ENCODE measurements around the gene SNX9. TPM values are rescaled to one million over a fixed set of nuclear protein-coding genes. Genes with fewer than 3 reads are reported as not detected.

SNX9 gene
- total and polyA plus RNA-seq, 4 donors, result 19.3 to 27.6 (median 23.3) TPM

DNA sequence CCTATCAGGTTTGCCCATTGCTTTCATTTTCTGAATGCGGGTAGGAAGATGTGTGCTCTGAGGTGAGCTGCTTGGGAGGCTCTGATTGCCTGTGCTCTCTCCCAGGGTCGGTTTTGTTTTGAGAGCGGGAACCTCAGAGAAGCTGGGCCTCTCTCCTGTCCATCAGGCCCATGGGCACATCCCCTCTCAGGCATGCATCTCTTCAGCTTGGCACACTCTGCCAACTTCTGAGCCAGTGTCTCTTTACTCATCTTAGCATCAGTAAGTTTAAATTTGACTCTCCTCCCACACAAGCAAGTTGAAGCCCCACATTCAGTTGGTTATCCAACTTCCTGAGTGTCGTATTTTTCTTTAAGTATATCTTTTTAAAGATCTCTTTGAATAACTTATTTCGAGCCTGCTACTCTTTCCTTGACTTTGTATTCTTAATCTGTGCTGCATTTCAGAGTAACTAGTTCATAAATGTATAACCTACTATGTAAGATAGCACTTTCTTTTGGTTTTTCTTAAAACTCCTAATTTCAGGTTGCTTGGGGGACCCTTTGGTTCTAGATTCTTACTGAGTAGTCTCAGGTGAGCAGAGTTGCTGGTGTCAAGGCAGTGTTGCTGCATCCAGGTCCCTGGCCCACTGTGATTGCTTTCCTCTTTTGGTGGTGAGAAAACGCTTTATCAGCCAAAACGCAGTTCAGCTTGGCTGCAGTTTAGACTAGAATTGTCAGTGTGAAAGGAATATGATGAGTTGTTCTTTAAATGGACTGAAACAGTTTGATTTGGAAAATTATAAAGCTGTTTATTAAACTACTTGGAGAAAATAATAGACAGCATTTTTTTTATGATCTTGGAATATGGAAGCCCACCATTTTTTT lies 54.8 kb downstream of the SNX9 start:
- Histone ChIP-seq H3K36me3 (ENCODE audit: control insufficient read depth, insufficient read depth, low read length) (peaks cover 18% of the 10 kb centered on the region), H3K4me1 (ENCODE audit: control insufficient read depth, insufficient read depth, low read length) (peaks cover 3% of the 10 kb centered on the region), H3K4me3 (ENCODE audit: low read depth, low read length) (no peak overlapping the region), H3K27me3 (ENCODE audit: control insufficient read depth, insufficient read depth, low read length) (no peaks in the 10 kb centered on the region), H3K27ac (ENCODE audit: low read depth, low read length) (no peak overlapping the region), H3K9me3 (ENCODE audit: control insufficient read depth, insufficient read depth, low read length) (no peaks in the 10 kb centered on the region)
- peak in 1 of 6 donors; percentile 20 for DNase-seq (ENCODE audit: low read depth in 4 of 6, low spot score in 6 of 6)
- 84% methylated on average over 4 of the region's 7 CpGs for WGBS (ENCODE audit: insufficient coverage)

DNA sequence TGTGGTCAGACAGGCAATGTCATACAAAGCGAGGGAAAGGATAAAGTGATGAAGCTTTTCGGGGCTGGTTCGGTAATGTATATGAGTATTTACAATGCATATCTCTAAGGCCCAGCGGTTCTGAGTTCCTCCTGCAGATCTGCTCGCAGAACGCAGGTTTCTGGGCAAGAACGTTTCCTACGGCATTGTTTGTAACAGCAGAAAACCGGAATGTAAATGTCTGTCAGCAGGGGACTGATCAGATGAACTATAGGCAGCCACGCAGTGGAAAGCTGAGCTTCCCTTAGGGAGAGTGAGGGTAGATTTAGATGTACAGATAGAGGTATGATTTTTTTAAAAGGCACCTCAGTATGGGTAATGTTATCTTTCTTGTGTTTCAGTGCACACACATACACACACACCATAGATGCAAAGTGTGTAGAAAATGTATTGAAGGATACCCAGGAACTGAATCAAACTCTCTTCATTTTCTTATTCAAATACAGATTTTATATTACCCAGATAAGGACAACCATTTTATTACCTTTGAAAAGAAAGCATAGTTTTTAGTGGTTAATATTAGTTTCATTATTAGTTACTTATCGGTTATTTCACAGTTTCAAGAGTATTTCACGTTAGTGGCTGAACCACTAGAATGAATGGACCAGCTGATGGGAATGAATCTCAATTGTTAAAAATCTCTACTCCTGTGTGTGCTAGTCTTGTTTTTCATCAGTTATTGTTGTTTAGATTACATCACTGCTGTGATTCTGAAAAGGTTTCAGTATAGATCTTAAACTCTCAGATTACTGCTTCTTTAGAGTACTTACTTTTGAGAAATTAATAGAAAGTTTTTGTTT lies 56.2 kb downstream of the SNX9 start:
- WGBS (ENCODE audit: insufficient coverage), result 54% methylated on average over 10 of the region's 12 CpGs
- H3K4me1 ChIP-seq (ENCODE audit: control insufficient read depth, insufficient read depth, low read length), result peaks cover 3% of the 10 kb centered on the region
- peaks cover 12% of the 10 kb centered on the region for H3K36me3 ChIP-seq (ENCODE audit: control insufficient read depth, insufficient read depth, low read length)
- peak in 1 of 6 donors; percentile 41 for DNase-seq (ENCODE audit: low read depth in 4 of 6, low spot score in 6 of 6)
- no peak overlapping the region for H3K27ac ChIP-seq (ENCODE audit: low read depth, low read length)
- H3K27me3 ChIP-seq (ENCODE audit: control insufficient read depth, insufficient read depth, low read length), result no peaks in the 10 kb centered on the region
- H3K4me3 ChIP-seq (ENCODE audit: low read depth, low read length), result no peak overlapping the region
- no peaks in the 10 kb centered on the region for H3K9me3 ChIP-seq (ENCODE audit: control insufficient read depth, insufficient read depth, low read length)

DNA sequence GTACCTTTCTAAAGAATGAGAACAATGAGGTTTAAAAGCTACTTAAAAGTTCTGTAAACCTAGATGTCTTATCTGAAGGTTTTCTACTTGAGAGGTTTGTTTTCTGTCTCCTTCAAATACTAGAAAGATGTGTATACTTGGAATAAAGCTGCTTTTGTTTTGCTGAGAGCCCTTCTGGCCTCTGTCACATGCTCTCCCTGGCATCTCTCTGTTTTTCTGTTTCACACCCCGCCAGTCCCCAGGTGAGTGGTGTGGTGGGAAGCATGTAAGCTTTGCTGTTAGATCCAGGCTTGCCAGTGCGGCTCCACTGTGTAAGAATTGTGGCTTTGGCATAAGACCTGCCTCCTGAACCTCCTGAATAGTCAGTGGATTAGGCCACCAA lies 56.8 kb downstream of the SNX9 start:
- H3K27ac ChIP-seq (ENCODE audit: low read depth, low read length), result no peak overlapping the region
- DNase-seq (ENCODE audit: low read depth in 4 of 6, low spot score in 6 of 6), result no peak
- H3K27me3 ChIP-seq (ENCODE audit: control insufficient read depth, insufficient read depth, low read length), result no peaks in the 10 kb centered on the region
- H3K4me1 ChIP-seq (ENCODE audit: control insufficient read depth, insufficient read depth, low read length), result peaks cover 3% of the 10 kb centered on the region
- H3K9me3 ChIP-seq (ENCODE audit: control insufficient read depth, insufficient read depth, low read length), result no peaks in the 10 kb centered on the region
- H3K36me3 ChIP-seq (ENCODE audit: control insufficient read depth, insufficient read depth, low read length), result peaks cover 12% of the 10 kb centered on the region
- no peak overlapping the region for H3K4me3 ChIP-seq (ENCODE audit: low read depth, low read length)
- WGBS (ENCODE audit: insufficient coverage), result no CpG with 5 or more reads among the region's 2 CpGs

DNA sequence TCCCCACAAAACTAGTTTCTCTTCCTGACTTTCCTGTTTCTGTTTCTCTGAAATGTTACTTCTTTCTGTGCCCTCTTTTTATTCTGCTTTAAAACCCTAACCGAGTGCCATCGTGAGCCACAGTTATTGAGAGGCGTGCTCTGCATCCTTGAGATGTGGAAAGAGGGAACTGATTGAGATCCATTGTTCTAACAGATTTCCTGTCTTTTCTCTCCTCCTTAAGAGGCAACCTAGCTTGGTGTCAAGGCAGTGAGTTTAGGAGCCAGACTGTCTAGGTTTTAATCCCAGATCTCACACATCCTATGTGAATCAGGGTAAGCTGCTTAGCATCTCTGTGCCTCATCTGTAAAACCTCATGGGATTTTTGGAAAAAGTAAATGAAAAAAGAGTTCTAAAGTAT lies 57.5 kb downstream of the SNX9 start:
- Histone ChIP-seq H3K36me3 (ENCODE audit: control insufficient read depth, insufficient read depth, low read length) (peaks cover 7% of the 10 kb centered on the region), H3K9me3 (ENCODE audit: control insufficient read depth, insufficient read depth, low read length) (no peaks in the 10 kb centered on the region), H3K4me3 (ENCODE audit: low read depth, low read length) (no peak overlapping the region), H3K27ac (ENCODE audit: low read depth, low read length) (no peak overlapping the region), H3K4me1 (ENCODE audit: control insufficient read depth, insufficient read depth, low read length) (peaks cover 3% of the 10 kb centered on the region), H3K27me3 (ENCODE audit: control insufficient read depth, insufficient read depth, low read length) (no peaks in the 10 kb centered on the region)
- WGBS (ENCODE audit: insufficient coverage), result no CpG with 5 or more reads among the region's 3 CpGs
- no peak for DNase-seq (ENCODE audit: low read depth in 4 of 6, low spot score in 6 of 6)

DNA sequence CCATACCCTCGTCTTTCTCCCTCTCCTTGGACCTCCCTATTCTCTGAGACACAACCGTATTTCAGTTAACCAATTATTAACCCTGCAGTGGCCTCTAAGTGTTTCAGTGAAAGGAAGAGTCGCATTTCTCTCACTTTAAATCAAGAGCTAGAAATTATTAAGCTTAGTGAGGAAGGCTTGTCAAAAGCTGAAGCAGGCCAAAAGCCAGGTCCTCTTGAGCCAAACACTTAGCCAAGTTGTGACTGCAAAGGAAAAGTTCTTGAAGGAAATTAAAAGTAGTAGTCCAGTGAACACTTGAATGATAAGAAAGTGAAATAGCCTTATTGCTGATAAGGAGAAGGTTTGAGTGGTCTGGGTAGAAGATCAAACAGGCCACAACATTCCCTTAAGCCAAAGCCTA lies 58.3 kb downstream of the SNX9 start:
- peaks cover 3% of the 10 kb centered on the region for H3K4me1 ChIP-seq (ENCODE audit: control insufficient read depth, insufficient read depth, low read length)
- H3K9me3 ChIP-seq (ENCODE audit: control insufficient read depth, insufficient read depth, low read length), result no peaks in the 10 kb centered on the region
- DNase-seq (ENCODE audit: low read depth in 4 of 6, low spot score in 6 of 6), result no peak
- H3K36me3 ChIP-seq (ENCODE audit: control insufficient read depth, insufficient read depth, low read length), result peaks cover 4% of the 10 kb centered on the region
- no peak overlapping the region for H3K4me3 ChIP-seq (ENCODE audit: low read depth, low read length)
- H3K27me3 ChIP-seq (ENCODE audit: control insufficient read depth, insufficient read depth, low read length), result no peaks in the 10 kb centered on the region
- no CpG with 5 or more reads among the region's 3 CpGs for WGBS (ENCODE audit: insufficient coverage)
- H3K27ac ChIP-seq (ENCODE audit: low read depth, low read length), result no peak overlapping the region

DNA sequence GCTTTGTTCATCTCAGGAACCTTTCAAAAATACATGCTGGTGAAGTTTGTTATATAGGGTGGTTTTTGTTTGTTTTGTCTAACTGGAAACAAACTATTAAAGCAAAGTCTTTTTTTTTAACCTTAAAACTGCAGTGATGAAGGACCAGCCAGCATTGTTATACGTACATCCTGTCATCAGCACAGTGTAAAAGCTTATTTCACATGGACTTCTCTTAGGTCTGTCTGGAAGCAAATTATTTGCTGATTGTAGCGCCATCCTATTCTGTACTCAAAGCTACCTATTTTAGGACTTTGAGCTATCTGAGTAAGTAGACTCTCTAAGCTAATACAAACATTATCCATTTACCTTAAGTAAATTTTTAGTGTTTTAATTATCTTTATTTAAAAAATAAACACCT lies 61.7 kb downstream of the SNX9 start:
- H3K27ac ChIP-seq (ENCODE audit: low read depth, low read length), result no peak overlapping the region
- H3K4me1 ChIP-seq (ENCODE audit: control insufficient read depth, insufficient read depth, low read length), result no peaks in the 10 kb centered on the region
- no peaks in the 10 kb centered on the region for H3K27me3 ChIP-seq (ENCODE audit: control insufficient read depth, insufficient read depth, low read length)
- WGBS (ENCODE audit: insufficient coverage), result 86% methylated on average over 1 of the region's 2 CpGs
- H3K36me3 ChIP-seq (ENCODE audit: control insufficient read depth, insufficient read depth, low read length), result no peaks in the 10 kb centered on the region
- H3K9me3 ChIP-seq (ENCODE audit: control insufficient read depth, insufficient read depth, low read length), result no peaks in the 10 kb centered on the region
- no peak for DNase-seq (ENCODE audit: low read depth in 4 of 6, low spot score in 6 of 6)
- H3K4me3 ChIP-seq (ENCODE audit: low read depth, low read length), result no peak overlapping the region

DNA sequence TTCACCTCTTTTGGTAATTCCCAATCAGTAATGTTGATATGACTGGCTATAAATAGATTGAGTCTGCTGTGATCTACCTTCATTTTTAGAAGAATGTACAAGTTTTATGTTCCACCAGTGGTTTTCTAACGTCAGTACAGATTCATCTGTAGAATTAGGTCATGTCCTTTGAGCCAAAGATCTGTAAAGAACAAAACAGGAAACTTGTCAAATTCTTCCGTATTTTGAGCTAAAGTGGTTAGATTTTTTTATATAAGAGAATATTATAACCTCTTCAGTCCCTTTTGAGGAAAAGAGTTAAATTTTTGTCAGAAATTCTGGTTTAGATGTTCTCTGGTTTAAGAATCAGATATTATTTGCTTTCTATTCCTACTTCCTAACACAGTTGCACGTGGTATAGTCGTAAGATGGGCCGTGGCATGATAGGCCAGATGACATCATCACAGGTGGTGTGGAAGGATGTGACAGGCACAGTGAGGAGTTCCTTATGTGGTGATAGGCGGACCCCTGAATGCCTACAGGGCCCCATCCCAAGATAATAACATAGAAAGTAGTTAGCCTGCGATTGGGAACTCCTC lies 62.3 kb downstream of the SNX9 start:
- no CpG with 5 or more reads among the region's 7 CpGs for WGBS (ENCODE audit: insufficient coverage)
- DNase-seq (ENCODE audit: low read depth in 4 of 6, low spot score in 6 of 6), result no peak
- Histone ChIP-seq H3K36me3 (ENCODE audit: control insufficient read depth, insufficient read depth, low read length) (no peaks in the 10 kb centered on the region), H3K27ac (ENCODE audit: low read depth, low read length) (no peak overlapping the region), H3K9me3 (ENCODE audit: control insufficient read depth, insufficient read depth, low read length) (no peaks in the 10 kb centered on the region), H3K4me3 (ENCODE audit: low read depth, low read length) (no peak overlapping the region), H3K4me1 (ENCODE audit: control insufficient read depth, insufficient read depth, low read length) (no peaks in the 10 kb centered on the region), H3K27me3 (ENCODE audit: control insufficient read depth, insufficient read depth, low read length) (no peaks in the 10 kb centered on the region)

DNA sequence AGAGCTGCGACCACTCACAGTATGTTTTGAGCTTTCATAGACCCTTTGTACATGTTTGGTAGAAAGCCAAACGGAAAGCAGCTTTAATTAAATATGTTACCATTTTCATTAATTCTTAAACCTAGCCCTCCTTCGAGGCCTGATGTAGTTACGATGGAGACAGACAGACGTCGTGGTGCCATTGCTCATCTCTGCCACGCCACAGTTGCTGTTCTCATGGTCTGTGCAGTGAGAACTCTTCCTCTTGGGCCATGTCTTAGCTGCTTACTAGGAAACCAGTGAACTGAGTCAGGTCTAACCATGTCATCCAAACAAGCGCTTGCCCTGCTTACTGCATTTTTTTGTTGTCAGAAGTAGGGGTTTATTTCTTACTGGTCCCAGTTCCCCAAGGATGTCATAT lies 62.8 kb downstream of the SNX9 start:
- WGBS (ENCODE audit: insufficient coverage), result 97% methylated on average over 5 of the region's 8 CpGs
- Histone ChIP-seq H3K4me3 (ENCODE audit: low read depth, low read length) (no peak overlapping the region), H3K27ac (ENCODE audit: low read depth, low read length) (no peak overlapping the region), H3K27me3 (ENCODE audit: control insufficient read depth, insufficient read depth, low read length) (no peaks in the 10 kb centered on the region), H3K4me1 (ENCODE audit: control insufficient read depth, insufficient read depth, low read length) (no peaks in the 10 kb centered on the region), H3K9me3 (ENCODE audit: control insufficient read depth, insufficient read depth, low read length) (no peaks in the 10 kb centered on the region), H3K36me3 (ENCODE audit: control insufficient read depth, insufficient read depth, low read length) (no peaks in the 10 kb centered on the region)
- DNase-seq (ENCODE audit: low read depth in 4 of 6, low spot score in 6 of 6), result no peak

DNA sequence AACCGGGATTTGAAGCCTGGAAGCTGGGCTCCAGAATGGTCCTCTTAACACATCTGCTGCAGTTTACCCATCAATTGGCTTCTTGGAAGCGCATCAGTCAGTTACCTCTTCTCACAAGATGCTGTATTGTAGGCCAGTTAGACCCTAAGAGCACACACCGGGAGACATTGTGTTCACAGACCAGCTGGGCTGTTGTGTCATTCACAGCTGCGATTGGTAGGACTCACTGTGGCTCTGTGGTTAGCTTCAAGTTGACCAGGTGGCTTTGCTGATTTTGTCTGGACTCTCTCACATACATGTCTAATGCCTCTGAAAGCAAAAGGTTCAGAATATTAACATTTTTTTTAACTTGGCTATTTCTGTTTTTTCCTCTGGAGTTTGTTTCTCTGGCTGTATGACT lies 64.8 kb downstream of the SNX9 start:
- no peak for DNase-seq (ENCODE audit: low read depth in 4 of 6, low spot score in 6 of 6)
- no peak overlapping the region for H3K27ac ChIP-seq (ENCODE audit: low read depth, low read length)
- no peak overlapping the region for H3K4me3 ChIP-seq (ENCODE audit: low read depth, low read length)
- no peaks in the 10 kb centered on the region for H3K27me3 ChIP-seq (ENCODE audit: control insufficient read depth, insufficient read depth, low read length)
- H3K9me3 ChIP-seq (ENCODE audit: control insufficient read depth, insufficient read depth, low read length), result no peaks in the 10 kb centered on the region
- 75% methylated on average over 3 of the region's 4 CpGs for WGBS (ENCODE audit: insufficient coverage)
- peaks cover 3% of the 10 kb centered on the region for H3K36me3 ChIP-seq (ENCODE audit: control insufficient read depth, insufficient read depth, low read length)
- H3K4me1 ChIP-seq (ENCODE audit: control insufficient read depth, insufficient read depth, low read length), result no peaks in the 10 kb centered on the region

Data from spinal cord (tissue), 10 donors.